Hepatocyte (in vitro differentiated cells): ENCODE results near the gene ABCB1.

ENCODE experiments used
- EZH2 ChIP-seq: fragments of 200-600 bp; sonication (generic); IDR thresholded peaks from 2 replicates; pipeline ENCODE4 v1.6.1; 2016; ENCODE audit warnings: antibody characterized with exemption, mild to moderate bottlenecking, borderline replicate concordance
- EZH2phosphoT487 ChIP-seq: fragments of 200-600 bp; sonication (generic); IDR thresholded peaks from one replicate; pipeline ENCODE4 v1.6.1; 2018; ENCODE audit warnings: antibody characterized with exemption, mild to moderate bottlenecking, low read depth, moderate library complexity; ENCODE audit not compliant: unreplicated experiment, severe bottlenecking
- TF ChIP-seq, protein P1 (sequence below): fragments of 200-600 bp; sonication (generic); IDR thresholded peaks from 2 replicates; pipeline ENCODE4 v1.5.1; 2016; ENCODE audit warnings: antibody characterized with exemption, mild to moderate bottlenecking; ENCODE audit not compliant: poor library complexity

DNA sequence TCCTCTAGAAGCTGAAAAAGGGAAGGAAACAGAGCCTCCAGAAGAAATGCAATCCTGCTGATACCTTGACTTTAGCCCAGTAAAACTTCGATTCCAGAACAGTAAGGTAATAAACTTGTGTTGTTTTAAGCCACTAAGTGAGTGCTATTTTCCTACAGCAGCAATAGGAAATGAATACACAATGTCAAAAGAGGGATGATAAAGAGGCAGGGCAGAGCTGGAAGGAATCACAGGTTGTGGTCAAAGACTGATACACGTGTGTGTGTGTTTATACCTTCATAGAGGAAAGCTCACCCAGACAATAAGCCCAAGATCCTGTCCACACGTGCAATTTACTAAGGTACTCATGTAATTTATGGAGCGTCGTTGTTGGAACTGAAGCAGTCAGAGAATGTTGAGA lies 9.5 kb downstream of the ABCB1 start:
- TF ChIP-seq, protein P1, sequence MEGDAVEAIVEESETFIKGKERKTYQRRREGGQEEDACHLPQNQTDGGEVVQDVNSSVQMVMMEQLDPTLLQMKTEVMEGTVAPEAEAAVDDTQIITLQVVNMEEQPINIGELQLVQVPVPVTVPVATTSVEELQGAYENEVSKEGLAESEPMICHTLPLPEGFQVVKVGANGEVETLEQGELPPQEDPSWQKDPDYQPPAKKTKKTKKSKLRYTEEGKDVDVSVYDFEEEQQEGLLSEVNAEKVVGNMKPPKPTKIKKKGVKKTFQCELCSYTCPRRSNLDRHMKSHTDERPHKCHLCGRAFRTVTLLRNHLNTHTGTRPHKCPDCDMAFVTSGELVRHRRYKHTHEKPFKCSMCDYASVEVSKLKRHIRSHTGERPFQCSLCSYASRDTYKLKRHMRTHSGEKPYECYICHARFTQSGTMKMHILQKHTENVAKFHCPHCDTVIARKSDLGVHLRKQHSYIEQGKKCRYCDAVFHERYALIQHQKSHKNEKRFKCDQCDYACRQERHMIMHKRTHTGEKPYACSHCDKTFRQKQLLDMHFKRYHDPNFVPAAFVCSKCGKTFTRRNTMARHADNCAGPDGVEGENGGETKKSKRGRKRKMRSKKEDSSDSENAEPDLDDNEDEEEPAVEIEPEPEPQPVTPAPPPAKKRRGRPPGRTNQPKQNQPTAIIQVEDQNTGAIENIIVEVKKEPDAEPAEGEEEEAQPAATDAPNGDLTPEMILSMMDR: no peak
- TF ChIP-seq EZH2 (no peak), EZH2phosphoT487 (no peak)
